Right kidney (tissue), 1 donor: ENCODE data around the gene FAM210B.
A peak's percentile ranks its signal among the peaks of the same experiment; 100 is the strongest.
"Not testable (repeated sequence)": the region's sequence is repeated elsewhere in the genome, so short reads cannot be mapped to it uniquely, and the experiment has no call there.

Experiments used
- DNase-seq: peaks from one replicate; pipeline ENCODE4 v3.0.0-alpha.2; 2016

FAM210B gene

GRCh38 chr20:56359212-56360132, 698 bp downstream of the FAM210B start:
- peak; percentile 78 for DNase-seq

GRCh38 chr20:56360133-56360907, 1.5 kb downstream of the FAM210B start:
- DNase-seq: no peak

GRCh38 chr20:56360908-56361205, 2.1 kb downstream of the FAM210B start:
- DNase-seq: no peak

GRCh38 chr20:56361900-56362299, 3.1 kb downstream of the FAM210B start:
- no peak for DNase-seq

- no peak for DNase-seq
Measured at GRCh38 chr20:56362833-56363413, 4.1 kb downstream of the FAM210B start.

- no peak for DNase-seq
Measured at GRCh38 chr20:56363491-56363890, 4.7 kb downstream of the FAM210B start.

GRCh38 chr20:56368351-56369134, 9.8 kb downstream of the FAM210B start:
- no peak for DNase-seq

- DNase-seq: no peak
Measured at GRCh38 chr20:56369179-56369578, 10.4 kb downstream of the FAM210B start.

- DNase-seq: no peak
Measured at GRCh38 chr20:56371977-56372376, 13.2 kb downstream of the FAM210B start.

- no peak for DNase-seq
Measured at GRCh38 chr20:56372850-56373249, 14.1 kb downstream of the FAM210B start.

- DNase-seq: no peak
Measured at GRCh38 chr20:56373942-56374341, 15.2 kb downstream of the FAM210B start.

GRCh38 chr20:56376331-56376730, 17.6 kb downstream of the FAM210B start:
- no peak for DNase-seq

- no peak for DNase-seq
Measured at GRCh38 chr20:56378386-56378785, 19.6 kb downstream of the FAM210B start.

- no peak for DNase-seq
Measured at GRCh38 chr20:56380375-56380774, 21.6 kb downstream of the FAM210B start.

GRCh38 chr20:56381501-56381900, 22.7 kb downstream of the FAM210B start:
- no peak for DNase-seq

- no peak for DNase-seq
Measured at GRCh38 chr20:56382696-56383095, 23.9 kb downstream of the FAM210B start.

- no peak for DNase-seq
Measured at GRCh38 chr20:56383334-56383733, 24.6 kb downstream of the FAM210B start.

GRCh38 chr20:56385130-56385529, 26.4 kb downstream of the FAM210B start:
- no peak for DNase-seq

- DNase-seq: no peak
Measured at GRCh38 chr20:56386219-56386618, 27.4 kb downstream of the FAM210B start.

GRCh38 chr20:56388882-56389281, 30.1 kb downstream of the FAM210B start:
- DNase-seq: no peak

- DNase-seq: no peak
Measured at GRCh38 chr20:56389807-56390206, 31.0 kb downstream of the FAM210B start.

GRCh38 chr20:56390396-56390795, 31.6 kb downstream of the FAM210B start:
- not testable (repeated sequence) for DNase-seq
